GM12873 (cell line): ENCODE data around the gene DHRS3.

ENCODE experiments used
- TF ChIP-seq, protein P1 (sequence below): IDR thresholded peaks from 2 replicates; pipeline ENCODE4 v1.5.1; 2012; ENCODE audit warnings: low read depth, mild to moderate bottlenecking, moderate library complexity, low read length, control low read depth; ENCODE audit not compliant: insufficient read depth; ENCODE audit errors: missing control alignments

DHRS3 gene

GRCh38 chr1:12577020-12577419 is 41.0 kb downstream of the DHRS3 start:
- TF ChIP-seq, protein P1, sequence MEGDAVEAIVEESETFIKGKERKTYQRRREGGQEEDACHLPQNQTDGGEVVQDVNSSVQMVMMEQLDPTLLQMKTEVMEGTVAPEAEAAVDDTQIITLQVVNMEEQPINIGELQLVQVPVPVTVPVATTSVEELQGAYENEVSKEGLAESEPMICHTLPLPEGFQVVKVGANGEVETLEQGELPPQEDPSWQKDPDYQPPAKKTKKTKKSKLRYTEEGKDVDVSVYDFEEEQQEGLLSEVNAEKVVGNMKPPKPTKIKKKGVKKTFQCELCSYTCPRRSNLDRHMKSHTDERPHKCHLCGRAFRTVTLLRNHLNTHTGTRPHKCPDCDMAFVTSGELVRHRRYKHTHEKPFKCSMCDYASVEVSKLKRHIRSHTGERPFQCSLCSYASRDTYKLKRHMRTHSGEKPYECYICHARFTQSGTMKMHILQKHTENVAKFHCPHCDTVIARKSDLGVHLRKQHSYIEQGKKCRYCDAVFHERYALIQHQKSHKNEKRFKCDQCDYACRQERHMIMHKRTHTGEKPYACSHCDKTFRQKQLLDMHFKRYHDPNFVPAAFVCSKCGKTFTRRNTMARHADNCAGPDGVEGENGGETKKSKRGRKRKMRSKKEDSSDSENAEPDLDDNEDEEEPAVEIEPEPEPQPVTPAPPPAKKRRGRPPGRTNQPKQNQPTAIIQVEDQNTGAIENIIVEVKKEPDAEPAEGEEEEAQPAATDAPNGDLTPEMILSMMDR, result no peak

DNA sequence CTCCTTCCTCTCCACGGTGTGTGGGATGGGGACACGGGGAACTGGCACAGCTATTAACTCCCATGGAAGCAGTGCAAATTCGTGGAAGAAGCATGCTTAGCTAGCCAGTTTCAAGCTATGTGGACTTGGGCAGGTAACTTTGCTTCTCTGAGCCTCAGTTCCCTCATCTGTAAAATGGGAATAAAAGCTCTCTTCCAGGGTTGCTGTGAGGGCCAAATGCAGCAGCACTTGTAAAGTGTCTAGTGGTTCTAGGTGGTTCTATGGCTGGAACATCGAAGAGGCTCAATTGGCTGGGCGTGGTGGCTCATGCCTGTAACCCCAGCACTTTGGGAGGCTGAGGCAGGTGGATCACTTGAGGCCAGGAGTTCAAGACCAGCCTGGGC is 43.3 kb downstream of the DHRS3 start:
- TF ChIP-seq, protein P1, result no peak

GRCh38 chr1:12573015-12573825 is 44.8 kb downstream of the DHRS3 start:
- TF ChIP-seq, protein P1, result no peak

- TF ChIP-seq, protein P1, result no peak
Observed at GRCh38 chr1:12572522-12572921, 45.5 kb downstream of the DHRS3 start.

DNA sequence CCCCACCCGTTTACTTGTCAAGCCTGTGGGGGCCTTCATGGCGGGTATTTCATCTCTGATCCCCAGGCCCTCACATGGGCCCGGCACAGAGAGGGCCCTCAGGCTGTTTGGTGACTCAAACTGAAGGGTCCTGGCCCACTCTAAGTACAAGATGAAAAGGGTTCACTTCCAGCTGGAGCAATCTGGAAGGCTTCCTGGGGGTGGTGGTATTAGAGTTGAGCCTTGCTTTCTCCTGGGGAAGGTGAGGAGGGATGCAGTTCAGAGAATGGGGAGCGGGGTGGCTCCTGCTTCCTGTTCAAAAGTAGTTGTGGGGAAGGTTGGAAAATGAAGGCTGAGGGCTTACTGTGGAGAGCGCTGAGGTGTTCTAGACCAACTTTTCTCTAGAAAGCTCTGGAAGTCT is 47.7 kb downstream of the DHRS3 start:
- TF ChIP-seq, protein P1, result no peak

DNA sequence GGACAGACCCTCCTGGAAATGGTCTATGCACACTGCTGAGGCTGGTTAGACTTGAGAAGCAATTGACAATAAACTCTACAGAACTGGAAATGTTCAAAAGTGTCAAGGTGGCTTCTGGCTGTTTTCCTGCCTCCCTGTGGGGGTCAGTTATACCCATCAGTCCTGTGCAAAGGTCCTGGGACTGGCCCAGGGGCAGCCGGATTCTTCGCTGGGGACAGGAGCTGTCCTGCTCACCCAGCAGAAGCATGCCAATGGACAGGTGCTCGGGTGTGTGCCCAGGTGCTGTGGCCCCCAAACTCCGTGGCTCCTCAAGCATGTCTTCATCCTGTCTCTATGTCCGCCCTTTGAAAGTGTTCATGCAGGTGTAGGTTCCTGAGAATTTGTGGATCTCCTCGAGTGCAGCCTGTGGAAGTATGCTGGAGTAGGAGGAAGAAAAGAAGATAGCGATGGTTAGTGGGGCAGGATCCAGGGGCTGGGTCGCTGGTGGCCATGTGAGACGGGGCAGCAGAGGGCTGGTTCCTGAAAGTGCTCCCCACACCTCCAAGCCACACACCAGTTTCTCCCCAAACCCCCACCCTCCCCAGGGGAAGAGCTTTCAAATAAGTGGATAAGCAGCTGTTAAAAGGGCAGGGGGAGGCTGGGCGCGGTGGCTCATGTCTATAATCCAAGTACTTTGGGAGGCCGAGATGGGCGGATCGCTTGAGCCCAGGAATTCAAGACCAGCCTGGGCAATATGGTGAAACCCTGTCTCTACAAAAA is 49.8 kb downstream of the DHRS3 start:
- TF ChIP-seq, protein P1, result no peak

DNA sequence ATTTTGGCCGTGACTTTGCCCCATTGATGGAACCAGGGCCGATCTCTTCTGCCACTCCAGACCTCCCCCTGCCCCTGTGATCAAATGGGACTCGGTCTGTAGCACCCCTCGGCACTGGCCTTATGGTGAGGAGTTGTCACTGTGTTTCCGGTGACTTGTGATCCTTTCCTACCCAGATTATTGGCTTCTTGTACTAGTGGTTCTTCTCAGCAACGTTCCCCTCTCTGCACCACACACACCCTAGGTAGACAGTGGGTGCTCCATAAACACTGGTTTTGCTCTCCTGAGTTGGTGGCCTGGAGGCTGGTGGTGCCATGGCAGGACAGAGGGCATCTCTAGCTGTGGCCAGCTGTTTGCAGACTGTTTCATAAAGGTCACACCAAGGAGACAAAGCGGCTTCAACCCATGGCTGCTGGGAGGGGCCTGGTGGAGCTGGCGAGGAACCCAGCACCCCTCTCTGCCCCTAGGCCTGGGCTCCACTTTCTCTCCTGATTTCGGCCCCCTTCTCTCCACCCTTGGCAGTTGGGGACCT is 50.7 kb downstream of the DHRS3 start:
- TF ChIP-seq, protein P1, result no peak
